K562 (cell line): ENCODE results near the gene BHLHE40. TPM values are rescaled to one million over a fixed set of nuclear protein-coding genes. Genes with fewer than 3 reads are reported as not detected.

Source experiments
- ATAC-seq: fragments of 200-7000 bp; cut with Tn5 transposase; 3 replicates; pipeline ENCODE4 v1.9.1; 2020; ENCODE audit warnings: moderate library complexity
- BruUV-seq: library from RNA; stranded (reverse); fragments of 400-500 nt; replicated peaks from 2 replicates; lab custom pipeline; 2021; lab: Mats Ljungman, UMichigan
- CTCF ChIA-PET: fragments of 300-600 bp; formaldehyde crosslinking; extraction: SDS; loops from one replicate; lab custom pipeline; 2021; ENCODE audit warnings: low intra/inter-chr PET ratio; lab: Yijun Ruan, JAX
- POLR2A ChIA-PET: fragments of 300-600, 350-650 bp; sonication (Branson Sonifier 250); formaldehyde crosslinking; extraction: SDS; loops from one replicate; lab custom pipeline; 2021; ENCODE audit warnings: antibody characterized with exemption, inconsistent platforms; lab: Yijun Ruan, JAX
- DNase-seq, 4 experiments: peaks; one replicate each; pipeline versions ENCODE4 v3.0.0 to v3.0.0-alpha.2; 2011 to 2018; ENCODE audit warnings: low spot score in 3 of 4, mixed read lengths in 3 of 4; ENCODE audit errors: extremely low read depth in 1 of 4
- FAIRE-seq: peaks from 2 replicates; lab custom pipeline; 2011; peaks lifted over from hg19 to GRCh38; lab: Jason Lieb, UNC
- H2AFZ ChIP-seq: 2 replicates; pipeline ENCODE4 v1.6.0; 2011; ENCODE audit warnings: low read depth, low read length, control low read depth, inconsistent platforms
- H3K27ac ChIP-seq: fragments of 200-600 bp; 3 replicates; pipeline ENCODE4 v1.8.0; 2011; ENCODE audit warnings: low read depth, mild to moderate bottlenecking, control low read depth, inconsistent platforms, low read length, moderate library complexity, mixed read lengths; ENCODE audit errors: extremely low read depth
- H3K27me3 ChIP-seq, 2 experiments: fragments of 300-600 bp in 1 of 2; 2 replicates in 1 of 2; 3 replicates in 1 of 2; pipeline versions ENCODE4 v1.6.0 to v1.8.0; 2011; ENCODE audit warnings: inconsistent platforms in 2 of 2, low read length in 2 of 2, mild to moderate bottlenecking in 1 of 2, mixed read lengths in 1 of 2, moderate library complexity in 1 of 2; ENCODE audit not compliant: control insufficient read depth in 2 of 2, insufficient read depth in 2 of 2
- H3K36me3 ChIP-seq: fragments of 300-600 bp; 3 replicates; pipeline ENCODE4 v1.8.0; 2011; ENCODE audit warnings: mild to moderate bottlenecking, low read length, inconsistent platforms; ENCODE audit not compliant: control insufficient read depth, insufficient read depth
- H3K4me1 ChIP-seq, 2 experiments: fragments of 200-600 bp in 1 of 2; replicated peaks in 1 of 2; 2 replicates in 1 of 2; 3 replicates in 1 of 2; pipeline versions ENCODE4 v1.5.1 to v1.8.0; 2011; ENCODE audit warnings: inconsistent platforms in 2 of 2, low read length in 2 of 2, mild to moderate bottlenecking in 1 of 2, mixed read lengths in 1 of 2, moderate library complexity in 1 of 2; ENCODE audit not compliant: control insufficient read depth in 2 of 2, insufficient read depth in 2 of 2
- H3K4me2 ChIP-seq: 2 replicates; pipeline ENCODE4 v1.6.1; 2011; ENCODE audit warnings: low read length, control low read depth, inconsistent platforms, mixed read lengths; ENCODE audit not compliant: insufficient read depth
- H3K4me3 ChIP-seq: fragments of 200-600 bp; sonication (generic), shearing (Covaris generic); 2 replicates; pipeline ENCODE4 v1.5.1; 2016; ENCODE audit warnings: control low read depth, inconsistent platforms
- H3K79me2 ChIP-seq: fragments of 200-600 bp; 3 replicates; pipeline ENCODE4 v1.8.0; 2011; ENCODE audit warnings: low read length, inconsistent platforms; ENCODE audit not compliant: control insufficient read depth, insufficient read depth
- H3K9ac ChIP-seq, 2 experiments: 2 replicates each; pipeline versions ENCODE4 v1.6.0 to v1.6.1; 2011; ENCODE audit warnings: low read depth in 2 of 2, low read length in 2 of 2, control low read depth in 1 of 2, inconsistent platforms in 1 of 2, mild to moderate bottlenecking in 1 of 2, mixed read lengths in 1 of 2; ENCODE audit not compliant: insufficient read depth in 1 of 2
- H3K9me1 ChIP-seq: one replicate; pipeline ENCODE4 v1.6.0; 2011; ENCODE audit warnings: inconsistent platforms, mild to moderate bottlenecking, low read length, moderate library complexity; ENCODE audit not compliant: control insufficient read depth, insufficient read depth
- H3K9me3 ChIP-seq: replicated peaks from 2 replicates; pipeline ENCODE4 v1.5.1; 2011; ENCODE audit warnings: low read depth, low read length, inconsistent platforms; ENCODE audit not compliant: control insufficient read depth, insufficient read depth
- H4K20me1 ChIP-seq: replicated peaks from 2 replicates; pipeline ENCODE4 v1.6.1; 2011; ENCODE audit warnings: low read length, inconsistent platforms, mixed read lengths; ENCODE audit not compliant: control insufficient read depth, insufficient read depth
- BCOR ChIP-seq: fragments of 450-650 bp; IDR thresholded peaks from 2 replicates; pipeline ENCODE4 v1.6.1; 2016
- CC2D1A ChIP-seq: fragments of 450-650 bp; IDR thresholded peaks from 2 replicates; pipeline ENCODE4 v1.6.1; 2017; ENCODE audit warnings: mild to moderate bottlenecking
- CXXC5 ChIP-seq: fragments of 250-450 bp; sonication (Bioruptor Pico); IDR thresholded peaks from 2 replicates; pipeline ENCODE4 v1.8.0; 2022; ENCODE audit warnings: inconsistent platforms, mild to moderate bottlenecking, moderate library complexity
- FOXA1 ChIP-seq: fragments of 450-650 bp; IDR thresholded peaks from 2 replicates; pipeline ENCODE4 v1.6.1; 2016; ENCODE audit warnings: mild to moderate bottlenecking, borderline replicate concordance
- GTF2E2 ChIP-seq: fragments of 200-800 bp; sonication (Bioruptor generic); IDR thresholded peaks from 2 replicates; pipeline ENCODE4 v1.6.1; 2016; ENCODE audit warnings: missing genetic modification characterization, missing compliant biosample characterization
- HDAC2 ChIP-seq: fragments of 450-650 bp; IDR thresholded peaks from 2 replicates; pipeline ENCODE4 v1.6.1; 2016; ENCODE audit warnings: mild to moderate bottlenecking
- MAFG ChIP-seq: fragments of 450-650 bp; conservative IDR thresholded peaks from 2 replicates; pipeline ENCODE4 v1.6.1; 2016; ENCODE audit warnings: missing genetic modification characterization, missing compliant biosample characterization
- MEF2D ChIP-seq: conservative IDR thresholded peaks from 2 replicates; pipeline ENCODE4 v1.6.1; 2016; ENCODE audit warnings: low read depth, missing genetic modification characterization, missing compliant biosample characterization
- MNT ChIP-seq, 2 experiments: fragments of 450-650 bp; conservative IDR thresholded peaks; 2 replicates each; pipeline ENCODE4 v1.6.1; 2017; ENCODE audit warnings: mild to moderate bottlenecking in 2 of 2, moderate library complexity in 2 of 2
- NFXL1 ChIP-seq: fragments of 450-650 bp; formaldehyde crosslinking; IDR thresholded peaks from 2 replicates; pipeline ENCODE4 v1.4.0; 2021; ENCODE audit warnings: mild to moderate bottlenecking
- SNIP1 ChIP-seq: fragments of 450-650 bp; IDR thresholded peaks from 2 replicates; pipeline ENCODE4 v1.7.1; 2017; ENCODE audit warnings: low read depth, mild to moderate bottlenecking
- ZFPM2 ChIP-seq: fragments of 250-450 bp; sonication (Bioruptor Pico); IDR thresholded peaks from 2 replicates; pipeline ENCODE4 v1.5.1; 2022; ENCODE audit warnings: mild to moderate bottlenecking
- ZKSCAN3 ChIP-seq: fragments of 250-450 bp; sonication (Bioruptor Pico); IDR thresholded peaks from 2 replicates; pipeline ENCODE4 v1.4.0; 2020
- ZNF133 ChIP-seq: fragments of 250-450 bp; sonication (Bioruptor Pico); IDR thresholded peaks from 2 replicates; pipeline ENCODE4 v1.4.0; 2020; ENCODE audit warnings: mild to moderate bottlenecking
- ZNF239 ChIP-seq: fragments of 250-450 bp; sonication (Bioruptor Pico); IDR thresholded peaks from 2 replicates; pipeline ENCODE4 v1.4.0; 2020; ENCODE audit warnings: mild to moderate bottlenecking
- ZNF311 ChIP-seq: fragments of 250-450 bp; sonication (Bioruptor Pico); IDR thresholded peaks from 2 replicates; pipeline ENCODE4 v1.4.0; 2020; ENCODE audit warnings: mild to moderate bottlenecking, moderate library complexity
- ZNF445 ChIP-seq: fragments of 250-450 bp; sonication (Bioruptor Pico); IDR thresholded peaks from 2 replicates; pipeline ENCODE4 v1.4.0; 2020; ENCODE audit warnings: low read depth, mild to moderate bottlenecking, moderate library complexity
- ZNF583 ChIP-seq: fragments of 250-450 bp; sonication (Bioruptor Pico); IDR thresholded peaks from 2 replicates; pipeline ENCODE4 v1.4.0; 2020
- WGBS: fragments of 100-300 bp; shearing (Covaris generic); methylation state at CpG from one replicate; pipeline ENCODE4 v1.1.6; 2016; ENCODE audit warnings: low coverage, mixed read lengths; ENCODE audit not compliant: insufficient coverage; ENCODE audit errors: missing lambda C conversion rate; 5-methylcytosine and 5-hydroxymethylcytosine counted together
- in situ Hi-C: fragments of 300-500 bp; cut with MboI; formaldehyde crosslinking; loops from 4 replicates; pipeline ENCODE4 v1.15.0; 2018; ENCODE audit warnings: inconsistent platforms, mixed read lengths
- intact Hi-C: fragments of 100-400 bp; cut with micrococcal nuclease; formaldehyde crosslinking; loops from 2 replicates; pipeline ENCODE4 v1.14.2; 2022
- polyA plus RNA-seq, 8 experiments: library from polyadenylated mRNA; depleted of rRNA in 4 of 8; stranded (reverse) in 5 of 8; unstranded in 3 of 8; fragments of >200 nt; fragmentation: Nextera tagmentation in 2 of 8; fragmentation: Illumina TruSeq in 1 of 8; extraction: Ambion mirVana in 2 of 8; extraction: Trizol in 1 of 8; gene quantifications; 2 replicates each; pipeline versions ENCODE4 v1.2.1 to v1.2.3, GENCODE V29; 2011 to 2014; ENCODE audit warnings: inconsistent platforms in 1 of 8, missing spikeins in 1 of 8
- total RNA-seq, 7 experiments: library from RNA; depleted of rRNA in 6 of 7; stranded (reverse); fragments of >200 nt in 6 of 7; fragmentation: Illumina TruSeq in 2 of 7; extraction: Trizol in 2 of 7; gene quantifications; 2 replicates each; pipeline versions ENCODE4 v1.2.1 to v1.2.3, GENCODE V29; 2011 to 2021; ENCODE audit warnings: low replicate concordance in 1 of 7
- TF ChIP-seq, protein P1 (sequence below): fragments of 450-650 bp; formaldehyde crosslinking; IDR thresholded peaks from 2 replicates; pipeline ENCODE4 v1.4.0; 2022; ENCODE audit warnings: missing genetic modification characterization

BHLHE40 gene
- total and polyA plus RNA-seq, 9 of the 15 experiments (the other 6 are each of a cell fraction or from before 2014, with no cell fraction given) = 12.0 to 83.9 (median 31.4) TPM

DNA sequence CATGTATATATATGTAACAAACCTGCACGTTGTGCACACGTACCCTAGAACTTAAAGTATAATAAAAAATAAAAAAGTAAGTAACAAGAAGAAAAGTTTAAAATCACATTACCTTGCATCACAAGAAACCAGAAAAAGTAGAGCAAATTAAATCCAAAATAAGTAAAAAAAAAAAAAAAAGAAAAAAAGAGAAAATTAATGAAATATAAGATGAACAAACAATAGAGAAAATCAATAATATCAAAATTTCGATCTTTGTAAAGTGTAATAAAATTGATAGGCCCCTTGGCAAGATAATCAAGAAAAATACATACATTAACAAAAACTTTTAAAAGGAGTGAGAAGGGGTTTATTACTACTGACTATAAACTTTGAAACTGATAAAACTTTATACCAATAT lies 7.4 kb upstream of the BHLHE40 start (continued):
- no peak for TF ChIP-seq CXXC5 (CRISPR knock-in tag)

- Histone ChIP-seq H3K4me2 (peak overlapping the region; percentile 54; the same call in 1 of the 2 replicates), H3K4me1 (peaks cover 12 to 32% of the 10 kb centered on the region in 2 experiments), H3K27ac (peak overlapping the region; percentile 40; the same call in 1 of the 3 replicates), H4K20me1 (no peaks in the 10 kb centered on the region), H3K79me2 (no peaks in the 10 kb centered on the region; the same call in 2 of the 3 replicates), H3K9ac (peak overlapping the region in 1 of 2 experiments; percentile 55; a peak in 2 of 4 replicates), H3K4me3 (no peak overlapping the region), H3K9me3 (no peaks in the 10 kb centered on the region), H3K9me1 (no peaks in the 10 kb centered on the region), H3K36me3 (no peaks in the 10 kb centered on the region), H2AFZ (peak overlapping the region; percentile 84), H3K27me3 (no peaks in the 10 kb centered on the region)
- DNase-seq (no peak), ATAC-seq (no peak), FAIRE-seq (no peak)
- in situ Hi-C loops = no loop called here
- intact Hi-C loops = no loop called here
- ChIA-PET CTCF (no interaction called here), POLR2A (interaction anchor here (0.6 to 0.7 kb wide), 3 partner anchors 215 to 620 kb away, joined by 3 read pairs; partner anchors contain the start of gene EDEM1)
- WGBS = 49% methylated on average over 9 of the region's 9 CpGs
- no TSS peak for BruUV-seq
- TF ChIP-seq SNIP1 (no peak), ZNF239 (CRISPR knock-in tag) (no peak), MNT (conservative IDR thresholded peaks at IDR 0.05) (no peak), CC2D1A (peak; percentile 58), ZFPM2 (CRISPR knock-in tag) (no peak), NFXL1 (CRISPR knock-in tag) (peak; percentile 80), MAFG (no peak), HDAC2 (peak; percentile 60; the same call in 1 of the 2 replicates), ZNF445 (0 out of 2 replicates have a peak, but pooled peaks have one; percentile 37), FOXA1 (no peak), GTF2E2 (tag) (no peak), ZNF311 (CRISPR knock-in tag) (0 out of 2 replicates have a peak, but pooled peaks have one; percentile 28), MEF2D (tag) (peak; percentile 71; the same call in 1 of the 2 replicates), ZNF133 (CRISPR knock-in tag) (0 out of 2 replicates have a peak, but pooled peaks have one; percentile 39), BCOR (peak; percentile 93), ZKSCAN3 (CRISPR knock-in tag) (no peak), ZNF583 (CRISPR knock-in tag) (0 out of 2 replicates have a peak, but pooled peaks have one; percentile 50)
- TF ChIP-seq, protein P1, sequence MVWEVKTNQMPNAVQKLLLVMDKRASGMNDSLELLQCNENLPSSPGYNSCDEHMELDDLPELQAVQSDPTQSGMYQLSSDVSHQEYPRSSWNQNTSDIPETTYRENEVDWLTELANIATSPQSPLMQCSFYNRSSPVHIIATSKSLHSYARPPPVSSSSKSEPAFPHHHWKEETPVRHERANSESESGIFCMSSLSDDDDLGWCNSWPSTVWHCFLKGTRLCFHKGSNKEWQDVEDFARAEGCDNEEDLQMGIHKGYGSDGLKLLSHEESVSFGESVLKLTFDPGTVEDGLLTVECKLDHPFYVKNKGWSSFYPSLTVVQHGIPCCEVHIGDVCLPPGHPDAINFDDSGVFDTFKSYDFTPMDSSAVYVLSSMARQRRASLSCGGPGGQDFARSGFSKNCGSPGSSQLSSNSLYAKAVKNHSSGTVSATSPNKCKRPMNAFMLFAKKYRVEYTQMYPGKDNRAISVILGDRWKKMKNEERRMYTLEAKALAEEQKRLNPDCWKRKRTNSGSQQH (CRISPR knock-in tag) = 0 out of 2 replicates have a peak, but pooled peaks have one; percentile 10
Measured at GRCh38 chr3:4972652-4973643, 6.3 kb upstream of the BHLHE40 start.
